CD8-positive, alpha-beta memory T cell (primary cell): ENCODE results near the gene RASAL2. TPM values are rescaled to one million over a fixed set of nuclear protein-coding genes. Genes with fewer than 3 reads are reported as not detected.

Source experiments
- CTCF ChIA-PET: fragments of 350-600 bp; sonication (Branson Sonifier 250); formaldehyde crosslinking; loops from one replicate; lab custom pipeline; 2021; ENCODE audit warnings: antibody characterized with exemption; lab: Charles Lee
- POLR2A ChIA-PET: fragments of 350-600 bp; sonication (Branson Sonifier 250); formaldehyde crosslinking; loops from one replicate; lab custom pipeline; 2021; ENCODE audit warnings: antibody characterized with exemption; lab: Charles Lee
- DNase-seq, 5 donors: peaks; one replicate each; pipeline versions ENCODE4 v3.0.0 to v3.0.0-alpha.2; 2020 to 2022; ENCODE audit warnings: mixed read lengths in 1 of 5
- H3K27ac ChIP-seq: one replicate; pipeline ENCODE4 v1.7.0; 2013; ENCODE audit warnings: low read depth, mild to moderate bottlenecking, low read length, moderate library complexity
- H3K27me3 ChIP-seq: 2 replicates; pipeline ENCODE4 v1.7.0; 2013; ENCODE audit warnings: low read length, mild to moderate bottlenecking; ENCODE audit not compliant: insufficient read depth, poor library complexity, severe bottlenecking
- H3K36me3 ChIP-seq: 2 replicates; pipeline ENCODE4 v1.7.0; 2013; ENCODE audit warnings: mild to moderate bottlenecking, low read length, moderate library complexity; ENCODE audit not compliant: insufficient read depth
- H3K4me1 ChIP-seq: 2 replicates; pipeline ENCODE4 v1.7.0; 2013; ENCODE audit warnings: mild to moderate bottlenecking, low read length, moderate library complexity; ENCODE audit not compliant: insufficient read depth
- H3K4me3 ChIP-seq: 2 replicates; pipeline ENCODE4 v1.7.0; 2013; ENCODE audit warnings: mild to moderate bottlenecking, low read length
- H3K9me3 ChIP-seq: 2 replicates; pipeline ENCODE4 v1.7.0; 2013; ENCODE audit warnings: mild to moderate bottlenecking, low read length
- H3K27ac Mint-ChIP-seq, 8 donors: one replicate each; pipeline ENCODE4 v1.8.0; 2020 to 2021; ENCODE audit warnings: mixed read lengths in 8 of 8, mild to moderate bottlenecking in 6 of 8, inconsistent platforms in 3 of 8, moderate library complexity in 3 of 8
- H3K27me3 Mint-ChIP-seq, 2 donors: one replicate each; pipeline ENCODE4 v1.8.0; 2020 to 2021; ENCODE audit warnings: mixed read lengths in 2 of 2, mild to moderate bottlenecking in 1 of 2, moderate library complexity in 1 of 2
- H3K36me3 Mint-ChIP-seq, 3 donors: one replicate each; pipeline ENCODE4 v1.8.0; 2020 to 2021; ENCODE audit warnings: mixed read lengths in 3 of 3, inconsistent platforms in 1 of 3, mild to moderate bottlenecking in 1 of 3
- H3K4me1 Mint-ChIP-seq, 3 donors: one replicate each; pipeline ENCODE4 v1.8.0; 2020 to 2021; ENCODE audit warnings: mixed read lengths in 3 of 3, inconsistent platforms in 1 of 3, mild to moderate bottlenecking in 1 of 3
- H3K4me3 Mint-ChIP-seq, 7 donors: one replicate each; pipeline ENCODE4 v1.8.0; 2020 to 2021; ENCODE audit warnings: mixed read lengths in 7 of 7, mild to moderate bottlenecking in 6 of 7, moderate library complexity in 4 of 7, inconsistent platforms in 2 of 7
- H3K9me3 Mint-ChIP-seq, 5 donors: one replicate each; pipeline ENCODE4 v1.8.0; 2020 to 2022; ENCODE audit warnings: mixed read lengths in 5 of 5, mild to moderate bottlenecking in 3 of 5, moderate library complexity in 2 of 5, inconsistent platforms in 1 of 5
- polyA plus RNA-seq: library from polyadenylated mRNA; unstranded; fragments of 300-500 nt; fragmentation: Illumina TruSeq; gene quantifications from one replicate; pipeline ENCODE4 v1.2.3, GENCODE V29; 2021
- total RNA-seq, 2 experiments: library from RNA; stranded (reverse); gene quantifications; one replicate each; pipeline ENCODE4 v1.2.3, GENCODE V29; 2021

The RASAL2 gene
- total and polyA plus RNA-seq, 3 experiments from 2014 or later, result 0.04 to 0.07 TPM; not detected in 1

DNA sequence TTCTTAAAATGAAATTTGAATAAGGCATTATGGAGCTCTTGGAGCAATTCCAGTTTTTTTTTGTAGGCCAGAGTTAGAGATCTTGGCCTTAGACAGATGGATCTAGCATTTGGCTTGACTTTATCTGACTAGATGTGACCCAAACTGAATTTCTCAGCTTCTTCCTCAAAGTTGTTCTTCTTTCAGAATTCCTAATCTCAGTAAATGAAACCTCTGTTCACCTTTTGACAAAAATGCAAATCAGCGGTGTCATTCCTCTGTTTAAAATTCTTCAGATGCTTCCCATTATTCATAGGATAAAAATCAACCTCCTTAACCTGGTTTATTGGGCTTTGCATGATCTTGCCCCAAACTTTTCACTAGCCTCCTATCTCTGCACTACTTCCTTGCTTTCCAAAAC, 177.6 kb downstream of the RASAL2 start:
- H3K9me3 ChIP-seq, result no peaks in the 10 kb centered on the region
- POLR2A ChIA-PET, result no interaction called here
- no peak overlapping the region for H3K4me3 ChIP-seq
- no peaks in the 10 kb centered on the region for H3K36me3 ChIP-seq
- peaks cover 0 to 8% (median 0%) of the 10 kb centered on the region in 5 donors for H3K9me3 Mint-ChIP-seq
- DNase-seq, result no peak
- no peaks in the 10 kb centered on the region for H3K4me1 Mint-ChIP-seq
- H3K27me3 Mint-ChIP-seq, result no peaks in the 10 kb centered on the region
- H3K36me3 Mint-ChIP-seq, result no peaks in the 10 kb centered on the region
- CTCF ChIA-PET, result no interaction called here
- no peak overlapping the region for H3K27ac ChIP-seq
- H3K27ac Mint-ChIP-seq, result peak overlapping the region in 1 of 8 donors; percentile 50
- no peaks in the 10 kb centered on the region for H3K27me3 ChIP-seq
- H3K4me1 ChIP-seq, result no peaks in the 10 kb centered on the region
- H3K4me3 Mint-ChIP-seq, result no peak overlapping the region

DNA sequence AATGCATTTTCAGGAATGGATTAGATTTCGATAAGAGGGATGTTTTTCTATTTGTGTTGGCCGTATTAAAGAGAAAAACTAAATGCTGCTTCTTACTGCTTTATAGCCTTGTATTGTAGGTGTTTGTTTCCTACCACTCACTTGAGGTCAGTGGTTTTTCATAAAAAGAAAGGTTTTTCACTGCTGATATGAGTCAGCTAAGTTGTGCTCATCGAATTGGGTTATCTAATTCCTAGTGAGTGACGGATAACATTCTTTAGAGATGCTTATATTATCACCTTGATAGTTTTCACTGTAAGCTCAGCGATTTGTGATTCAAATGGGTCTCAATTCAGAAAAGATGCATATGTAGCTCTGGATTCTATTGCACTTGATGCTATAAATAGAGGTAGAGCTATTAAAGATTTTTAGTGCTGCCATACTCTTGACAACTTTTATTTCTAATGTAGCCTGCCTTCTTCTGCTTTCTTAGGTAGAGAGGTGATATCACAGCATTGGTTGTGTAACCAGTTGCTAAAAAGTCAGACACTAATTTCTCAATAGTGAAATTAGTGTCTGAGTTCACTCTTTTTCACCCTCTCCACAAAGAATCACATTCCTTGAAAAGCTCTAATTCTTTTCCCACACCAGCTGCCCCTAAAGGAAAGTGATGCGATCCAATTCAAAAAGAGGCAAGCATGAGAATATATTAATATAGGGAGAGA, 180.0 kb downstream of the RASAL2 start:
- H3K9me3 ChIP-seq, result no peaks in the 10 kb centered on the region
- no peak overlapping the region for H3K27ac Mint-ChIP-seq
- no peaks in the 10 kb centered on the region for H3K27me3 Mint-ChIP-seq
- H3K4me1 ChIP-seq, result no peaks in the 10 kb centered on the region
- ChIA-PET CTCF (no interaction called here), POLR2A (no interaction called here)
- H3K27ac ChIP-seq, result no peak overlapping the region
- no peak overlapping the region for H3K4me3 ChIP-seq
- H3K27me3 ChIP-seq, result no peaks in the 10 kb centered on the region
- peaks cover 0 to 6% (median 0%) of the 10 kb centered on the region in 5 donors for H3K9me3 Mint-ChIP-seq
- no peaks in the 10 kb centered on the region for H3K36me3 ChIP-seq
- no peaks in the 10 kb centered on the region for H3K36me3 Mint-ChIP-seq
- no peaks in the 10 kb centered on the region for H3K4me1 Mint-ChIP-seq
- DNase-seq, result no peak
- H3K4me3 Mint-ChIP-seq, result no peak overlapping the region

DNA sequence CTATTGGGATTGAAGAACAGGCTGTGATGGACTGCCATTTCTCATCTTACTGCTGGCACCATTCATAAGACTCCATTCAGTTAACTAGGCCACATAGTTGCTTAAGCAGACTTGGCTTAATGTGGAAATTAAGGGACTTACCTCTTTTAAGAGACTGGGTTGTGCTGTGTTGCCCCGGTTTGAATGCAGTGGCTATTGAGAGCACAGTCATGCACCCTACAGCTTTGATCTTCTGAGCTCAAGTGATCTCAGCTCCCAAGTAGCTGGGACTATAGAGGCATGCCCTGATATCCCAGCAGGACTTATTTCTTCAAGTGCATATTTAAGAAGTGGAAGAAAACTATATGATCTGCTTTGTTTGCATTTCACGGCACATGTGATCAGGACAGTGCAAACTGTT, 181.1 kb downstream of the RASAL2 start:
- H3K4me3 Mint-ChIP-seq, result no peak overlapping the region
- POLR2A ChIA-PET, result no interaction called here

DNA sequence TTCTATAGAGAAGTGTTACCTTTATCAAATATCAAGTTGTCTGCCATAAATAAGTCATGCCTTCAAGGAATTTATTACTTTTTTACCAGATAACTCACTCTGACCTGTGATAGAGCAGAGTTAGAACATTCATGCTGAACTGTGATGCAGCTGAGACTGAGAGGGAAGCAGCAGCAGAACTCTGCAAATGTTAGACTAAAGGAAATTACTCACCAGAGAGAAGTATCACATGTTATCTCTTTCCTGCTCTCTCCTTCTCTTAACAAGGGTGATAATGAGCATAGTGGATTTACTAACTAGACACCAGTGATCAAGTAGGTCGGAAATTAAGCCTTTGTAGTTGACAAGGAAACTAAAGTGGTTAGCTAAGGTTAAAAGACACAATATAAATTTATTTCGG, 181.6 kb downstream of the RASAL2 start:
- Mint-ChIP-seq H3K27me3 (no peaks in the 10 kb centered on the region), H3K4me1 (no peaks in the 10 kb centered on the region), H3K9me3 (no peaks in the 10 kb centered on the region), H3K27ac (no peak overlapping the region), H3K4me3 (no peak overlapping the region), H3K36me3 (no peaks in the 10 kb centered on the region)
- Histone ChIP-seq H3K9me3 (no peaks in the 10 kb centered on the region), H3K27me3 (no peaks in the 10 kb centered on the region), H3K4me1 (no peaks in the 10 kb centered on the region), H3K27ac (no peak overlapping the region), H3K36me3 (no peaks in the 10 kb centered on the region), H3K4me3 (no peak overlapping the region)
- ChIA-PET CTCF (no interaction called here), POLR2A (no interaction called here)
- DNase-seq, result no peak

More for the DNA sequence above, 181.1 kb downstream of the RASAL2 start:
- Mint-ChIP-seq H3K27me3 (no peaks in the 10 kb centered on the region), H3K36me3 (no peaks in the 10 kb centered on the region), H3K9me3 (peaks cover 0 to 3% (median 0%) of the 10 kb centered on the region in 5 donors), H3K4me1 (no peaks in the 10 kb centered on the region), H3K27ac (no peak overlapping the region)
- no peaks in the 10 kb centered on the region for H3K9me3 ChIP-seq
- no peaks in the 10 kb centered on the region for H3K27me3 ChIP-seq
- no peaks in the 10 kb centered on the region for H3K4me1 ChIP-seq
- CTCF ChIA-PET, result no interaction called here
- H3K4me3 ChIP-seq, result no peak overlapping the region
- no peak overlapping the region for H3K27ac ChIP-seq
- H3K36me3 ChIP-seq, result no peaks in the 10 kb centered on the region
- DNase-seq, result no peak

DNA sequence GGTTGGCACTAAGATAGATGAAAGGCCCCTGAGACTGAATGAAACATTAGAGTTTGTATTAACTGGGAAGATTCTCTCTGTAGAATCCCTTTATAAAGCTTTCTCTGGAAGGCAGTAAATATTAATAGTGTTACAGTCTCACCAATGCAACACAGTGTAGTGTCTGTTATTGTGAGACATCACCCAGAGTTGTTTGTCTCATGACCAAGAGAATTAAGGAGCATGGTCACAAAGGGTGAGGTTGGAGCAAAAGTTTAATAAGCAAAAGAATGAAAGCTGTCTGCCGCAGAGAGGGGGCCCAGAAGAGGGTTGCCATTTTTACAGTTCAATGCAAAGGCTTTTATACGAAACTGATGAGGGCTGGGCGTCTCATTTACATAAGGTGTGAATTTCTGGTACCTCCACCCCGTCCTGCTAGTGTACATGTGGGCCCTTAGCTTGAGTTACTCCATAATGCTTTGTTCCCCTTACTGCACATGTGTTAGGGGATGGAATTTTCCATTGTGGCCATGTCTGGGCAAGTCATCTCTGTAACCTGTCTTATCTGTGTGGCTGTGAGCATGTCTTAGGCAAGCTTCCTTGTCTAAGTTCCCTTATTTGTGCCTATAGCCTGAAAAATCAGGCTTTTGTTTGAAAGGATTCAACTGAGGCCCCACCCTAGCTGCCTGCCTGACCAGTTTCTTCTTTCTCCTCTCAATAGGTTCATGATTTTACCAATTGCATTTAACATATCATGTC, 184.1 kb downstream of the RASAL2 start:
- Histone ChIP-seq H3K36me3 (no peaks in the 10 kb centered on the region), H3K4me1 (no peaks in the 10 kb centered on the region), H3K27me3 (no peaks in the 10 kb centered on the region), H3K9me3 (no peaks in the 10 kb centered on the region), H3K27ac (no peak overlapping the region), H3K4me3 (no peak overlapping the region)
- no peak for DNase-seq
- ChIA-PET POLR2A (no interaction called here), CTCF (no interaction called here)
- Mint-ChIP-seq H3K9me3 (no peaks in the 10 kb centered on the region), H3K27me3 (peaks cover 0 to 2% of the 10 kb centered on the region in 2 donors), H3K4me3 (no peak overlapping the region), H3K27ac (no peak overlapping the region), H3K4me1 (no peaks in the 10 kb centered on the region), H3K36me3 (no peaks in the 10 kb centered on the region)

DNA sequence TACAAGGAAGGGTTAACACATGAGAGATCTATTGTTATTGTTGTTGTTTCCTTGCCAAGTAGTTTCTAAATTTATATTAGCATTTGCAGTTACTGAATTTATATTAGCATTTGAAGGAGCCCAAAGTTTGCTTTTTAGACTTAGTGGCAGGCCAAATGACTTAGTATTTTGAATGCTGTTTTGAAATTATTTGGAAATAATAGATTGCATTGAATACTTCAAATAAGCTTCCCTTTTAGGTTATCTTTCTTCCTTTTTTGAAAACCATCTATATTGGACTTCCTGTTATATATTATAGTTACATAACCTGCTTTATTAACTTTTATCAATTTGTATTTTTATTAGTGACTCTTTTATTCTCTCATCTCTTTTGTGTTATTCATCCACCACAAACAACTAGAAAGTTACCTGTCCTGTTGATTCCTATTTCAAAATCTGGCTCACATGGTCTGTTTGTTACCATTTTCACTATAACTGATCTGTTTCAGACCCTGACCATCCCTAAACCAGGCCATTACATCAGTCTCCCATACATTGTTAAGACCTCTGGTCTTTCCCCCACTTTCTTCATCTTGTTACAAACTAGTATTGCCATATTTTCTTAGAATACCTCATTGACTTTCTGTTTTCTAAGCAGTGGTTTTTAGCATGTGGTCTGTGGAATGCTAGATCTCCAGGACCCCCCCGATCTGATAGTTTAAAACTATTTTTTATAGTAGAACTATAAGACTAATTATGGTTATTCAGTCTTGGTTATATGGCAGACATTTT, 185.2 kb downstream of the RASAL2 start:
- no peak overlapping the region for H3K27ac ChIP-seq
- H3K9me3 Mint-ChIP-seq, result no peaks in the 10 kb centered on the region
- H3K27ac Mint-ChIP-seq, result no peak overlapping the region
- H3K4me1 ChIP-seq, result no peaks in the 10 kb centered on the region
- peaks cover 0 to 2% of the 10 kb centered on the region in 2 donors for H3K27me3 Mint-ChIP-seq
- no peaks in the 10 kb centered on the region for H3K36me3 ChIP-seq
- H3K27me3 ChIP-seq, result no peaks in the 10 kb centered on the region
- H3K4me1 Mint-ChIP-seq, result no peaks in the 10 kb centered on the region
- no peak overlapping the region for H3K4me3 Mint-ChIP-seq
- H3K36me3 Mint-ChIP-seq, result no peaks in the 10 kb centered on the region
- no peak for DNase-seq
- POLR2A ChIA-PET, result no interaction called here
- no peak overlapping the region for H3K4me3 ChIP-seq
- no peaks in the 10 kb centered on the region for H3K9me3 ChIP-seq
- CTCF ChIA-PET, result no interaction called here

DNA sequence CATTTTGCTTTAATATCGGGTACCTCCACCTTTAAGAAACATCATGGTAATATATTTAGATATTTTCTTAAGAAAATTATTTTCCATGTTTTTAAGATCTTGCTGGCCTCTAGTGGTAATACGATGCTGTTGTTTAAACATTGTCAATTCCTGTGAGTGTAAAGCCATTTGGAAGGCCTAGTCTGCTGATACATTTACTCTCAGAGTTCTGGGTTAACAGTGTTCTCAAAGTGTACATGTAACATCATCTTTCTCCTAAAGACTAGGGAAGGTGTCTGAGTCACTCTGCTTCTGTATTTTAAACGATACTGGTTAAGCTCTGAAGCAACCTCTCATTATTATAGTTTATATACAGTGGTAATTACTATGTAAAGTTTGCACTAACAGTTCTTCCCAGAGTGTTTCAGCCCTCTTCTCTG, 189.1 kb downstream of the RASAL2 start:
- no peak overlapping the region for H3K4me3 ChIP-seq
- POLR2A ChIA-PET, result no interaction called here
- H3K9me3 ChIP-seq, result no peaks in the 10 kb centered on the region
- H3K27ac ChIP-seq, result no peak overlapping the region
- Mint-ChIP-seq H3K4me1 (no peaks in the 10 kb centered on the region), H3K27ac (no peak overlapping the region), H3K27me3 (peaks cover 0 to 2% of the 10 kb centered on the region in 2 donors), H3K4me3 (no peak overlapping the region), H3K9me3 (no peaks in the 10 kb centered on the region), H3K36me3 (no peaks in the 10 kb centered on the region)
- H3K4me1 ChIP-seq, result no peaks in the 10 kb centered on the region
- no peaks in the 10 kb centered on the region for H3K36me3 ChIP-seq
- CTCF ChIA-PET, result no interaction called here
- no peaks in the 10 kb centered on the region for H3K27me3 ChIP-seq
- DNase-seq, result no peak

DNA sequence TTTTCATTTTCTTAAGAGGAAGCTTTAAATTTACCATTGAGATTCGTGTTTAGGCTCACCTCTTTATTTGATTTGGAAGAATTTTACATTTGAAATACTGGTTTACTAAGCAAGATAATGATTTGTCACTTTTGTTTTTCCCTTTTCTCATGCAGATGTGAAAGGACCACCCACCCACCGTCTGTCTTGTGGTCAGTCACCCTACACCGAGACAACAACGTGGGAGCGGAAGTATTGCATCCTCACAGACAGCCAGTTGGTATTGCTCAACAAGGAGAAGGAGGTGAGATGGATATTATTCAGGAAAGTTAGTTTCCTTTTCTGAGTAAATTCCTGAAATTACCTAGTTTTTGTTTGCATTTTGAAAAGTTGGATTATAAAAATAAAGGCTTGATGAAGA, 189.5 kb downstream of the RASAL2 start:
- no peak overlapping the region for H3K4me3 Mint-ChIP-seq
- ChIA-PET POLR2A (no interaction called here), CTCF (no interaction called here)
- H3K9me3 ChIP-seq, result no peaks in the 10 kb centered on the region
- no peak overlapping the region for H3K27ac Mint-ChIP-seq
- H3K27me3 Mint-ChIP-seq, result peaks cover 0 to 2% of the 10 kb centered on the region in 2 donors
- no peaks in the 10 kb centered on the region for H3K4me1 ChIP-seq
- no peak for DNase-seq
- no peak overlapping the region for H3K27ac ChIP-seq
- H3K36me3 Mint-ChIP-seq, result no peaks in the 10 kb centered on the region
- no peaks in the 10 kb centered on the region for H3K4me1 Mint-ChIP-seq
- no peaks in the 10 kb centered on the region for H3K27me3 ChIP-seq
- no peak overlapping the region for H3K4me3 ChIP-seq
- H3K36me3 ChIP-seq, result no peaks in the 10 kb centered on the region
- no peaks in the 10 kb centered on the region for H3K9me3 Mint-ChIP-seq
